VCaP (cell line): ENCODE data around the gene NAP1L5.

Source experiments
- H3K27ac ChIP-seq: fragments of 450-650 bp; 2 replicates; pipeline ENCODE4 v1.5.1; 2017
- CTCF ChIP-seq: fragments of 450-650 bp; conservative IDR thresholded peaks from 2 replicates; pipeline ENCODE4 v1.5.1; 2017; ENCODE audit warnings: mild to moderate bottlenecking, moderate library complexity

The NAP1L5 gene

GRCh38 chr4:88693792-88694191, 3.8 kb downstream of the NAP1L5 start:
- H3K27ac ChIP-seq, result no peak overlapping the region
- no peak for TF ChIP-seq CTCF

GRCh38 chr4:88690355-88690754, 7.3 kb downstream of the NAP1L5 start:
- no peak for TF ChIP-seq CTCF
- no peak overlapping the region for H3K27ac ChIP-seq

GRCh38 chr4:88681209-88681608, 16.4 kb downstream of the NAP1L5 start:
- TF ChIP-seq CTCF, result no peak
- no peak overlapping the region for H3K27ac ChIP-seq

- H3K27ac ChIP-seq, result no peak overlapping the region
- no peak for TF ChIP-seq CTCF
Measured at GRCh38 chr4:88675543-88675942, 22.1 kb downstream of the NAP1L5 start.

- no peak overlapping the region for H3K27ac ChIP-seq
- TF ChIP-seq CTCF, result no peak
Measured at GRCh38 chr4:88674979-88675378, 22.6 kb downstream of the NAP1L5 start.

GRCh38 chr4:88674565-88674964, 23.1 kb downstream of the NAP1L5 start:
- H3K27ac ChIP-seq, result no peak overlapping the region
- TF ChIP-seq CTCF, result no peak

GRCh38 chr4:88673886-88674285, 23.7 kb downstream of the NAP1L5 start:
- TF ChIP-seq CTCF, result no peak
- H3K27ac ChIP-seq, result no peak overlapping the region

- TF ChIP-seq CTCF, result peak; percentile 88
- no peak overlapping the region for H3K27ac ChIP-seq
Measured at GRCh38 chr4:88672987-88673386, 24.6 kb downstream of the NAP1L5 start.
